CD4-positive, alpha-beta T cell treated with Interleukin-17A for 4 hours (primary cell): ENCODE measurements around the gene ADA.
A peak's percentile ranks its signal among the peaks of the same experiment; 100 is the strongest.

ENCODE experiments used
- DNase-seq: peaks from one replicate; pipeline ENCODE4 v3.0.0-alpha.2; 2020; ENCODE audit warnings: mixed read lengths

The ADA gene

GRCh38 chr20:44643596-44644229 is 7.8 kb downstream of the ADA start:
- peak; percentile 76 for DNase-seq

GRCh38 chr20:44643154-44643519 is 8.4 kb downstream of the ADA start:
- DNase-seq = no peak

GRCh38 chr20:44642203-44643153 is 9.0 kb downstream of the ADA start:
- DNase-seq = peak; percentile 52

GRCh38 chr20:44641325-44641724 is 10.2 kb downstream of the ADA start:
- DNase-seq = no peak

- DNase-seq = no peak
Measured at GRCh38 chr20:44640522-44640921, 11.0 kb downstream of the ADA start.

- no peak for DNase-seq
Measured at GRCh38 chr20:44637522-44638372, 13.8 kb downstream of the ADA start.

- no peak for DNase-seq
Measured at GRCh38 chr20:44637042-44637441, 14.5 kb downstream of the ADA start.

GRCh38 chr20:44635877-44636276 is 15.6 kb downstream of the ADA start:
- no peak for DNase-seq

GRCh38 chr20:44633872-44634600 is 17.5 kb downstream of the ADA start:
- DNase-seq = no peak

GRCh38 chr20:44633187-44633810 is 18.2 kb downstream of the ADA start:
- no peak for DNase-seq

- no peak for DNase-seq
Measured at GRCh38 chr20:44632103-44632752, 19.3 kb downstream of the ADA start.

GRCh38 chr20:44630297-44630696 is 21.2 kb downstream of the ADA start:
- no peak for DNase-seq

GRCh38 chr20:44629542-44629941 is 22.0 kb downstream of the ADA start:
- DNase-seq = no peak

- no peak for DNase-seq
Measured at GRCh38 chr20:44629017-44629385, 22.5 kb downstream of the ADA start.

- DNase-seq = no peak
Measured at GRCh38 chr20:44627364-44628010, 24.0 kb downstream of the ADA start.

GRCh38 chr20:44626278-44626677 is 25.2 kb downstream of the ADA start:
- no peak for DNase-seq

- no peak for DNase-seq
Measured at GRCh38 chr20:44625361-44625760, 26.1 kb downstream of the ADA start.

- DNase-seq = no peak
Measured at GRCh38 chr20:44624743-44625271, 26.7 kb downstream of the ADA start.

GRCh38 chr20:44624152-44624551 is 27.3 kb downstream of the ADA start:
- DNase-seq = no peak

GRCh38 chr20:44622501-44623270 is 28.8 kb downstream of the ADA start:
- DNase-seq = no peak
